Kidney (tissue), 14 donors: ENCODE results near the gene PCYOX1L. TPM values are rescaled to one million over a fixed set of nuclear protein-coding genes. Genes with fewer than 3 reads are reported as not detected.

Experiments
- DNase-seq, 5 donors: peaks; one replicate each; pipeline ENCODE4 v3.0.0-alpha.2; 2013 to 2020
- FAIRE-seq: peaks from 2 replicates; lab custom pipeline; 2012; peaks lifted over from hg19 to GRCh38; lab: Jason Lieb, UNC
- H3K27ac ChIP-seq, 2 donors: one replicate each; pipeline ENCODE4 v1.7.0; 2013; ENCODE audit warnings: low read depth in 2 of 2, low read length in 2 of 2, inconsistent platforms in 1 of 2
- H3K27me3 ChIP-seq: one replicate; pipeline ENCODE4 v1.7.1; 2013; ENCODE audit warnings: low read length, inconsistent platforms; ENCODE audit not compliant: control insufficient read depth, insufficient read depth
- H3K36me3 ChIP-seq, 3 donors: one replicate each; pipeline versions ENCODE4 v1.7.0 to v1.7.1; 2013; ENCODE audit warnings: low read length in 3 of 3, control low read depth in 1 of 3, inconsistent platforms in 1 of 3; ENCODE audit not compliant: insufficient read depth in 3 of 3, control insufficient read depth in 2 of 3
- H3K4me1 ChIP-seq, 3 donors: one replicate each; pipeline versions ENCODE4 v1.7.0 to v1.7.1; 2013; ENCODE audit warnings: low read length in 3 of 3, inconsistent platforms in 1 of 3, low read depth in 1 of 3; ENCODE audit not compliant: control insufficient read depth in 2 of 3, insufficient read depth in 2 of 3
- H3K4me3 ChIP-seq, 3 donors: one replicate each; pipeline versions ENCODE4 v1.7.0 to v1.8.1; 2013; ENCODE audit warnings: low read length in 3 of 3, control low read depth in 1 of 3, inconsistent platforms in 1 of 3
- H3K9ac ChIP-seq, 3 donors: one replicate each; pipeline versions ENCODE4 v1.7.0 to v1.7.1; 2013; ENCODE audit warnings: low read length in 3 of 3, control low read depth in 1 of 3, inconsistent platforms in 1 of 3
- H3K9me3 ChIP-seq, 3 donors: one replicate each; pipeline versions ENCODE4 v1.7.0 to v1.7.1; 2013; ENCODE audit warnings: low read length in 3 of 3, control low read depth in 1 of 3, inconsistent platforms in 1 of 3; ENCODE audit not compliant: control insufficient read depth in 2 of 3, insufficient read depth in 1 of 3
- CTCF ChIP-seq: IDR thresholded peaks from 3 replicates; pipeline ENCODE4 v1.5.1; 2012; ENCODE audit warnings: mild to moderate bottlenecking, moderate library complexity, borderline replicate concordance; ENCODE audit not compliant: insufficient read depth; ENCODE audit errors: extremely low read depth
- intact Hi-C: fragments of 100-400 bp; cut with DNase I; formaldehyde crosslinking; loops from one replicate; pipeline ENCODE4 v1.11.1; 2022
- polyA plus RNA-seq: library from polyadenylated mRNA; stranded (reverse); fragments of 350-450 nt; fragmentation: Illumina TruSeq; extraction: RNeasy Lipid Tissue Mini Kit (QIAGEN cat#74804); gene quantifications from one replicate; pipeline ENCODE4 v1.2.3, GENCODE V29; 2014; ENCODE audit warnings: low read depth, low replicate concordance; ENCODE audit not compliant: insufficient read depth
- total RNA-seq: library from RNA; stranded (reverse); fragmentation: NEBNext Ultra II Directional; extraction: Animal tissue kit (Norgen Biotek cat#: 25700); gene quantifications from one replicate; pipeline ENCODE4 v1.2.1, GENCODE V29; 2021
- donor health status: control.
- donor health status: control.
- donor health status: control.
- donor health status: control.
- donor health status: control.
- donor health status: DM: yes; HTN: yes; CAD: no.
- donor health status: Normal renal cell carcinoma (clear cell type).

The PCYOX1L gene
- total and polyA plus RNA-seq, 2 donors from 2014 or later = 7.2 to 9.0 TPM

- no peak for FAIRE-seq
These were observed 13.6 kb downstream of the PCYOX1L start for GRCh38 chr5:149371296-149371962.

GRCh38 chr5:149372076-149372795 lies 14.4 kb downstream of the PCYOX1L start:
- intact Hi-C loops = loop anchor here (10.0 kb wide), 1 partner anchor 63 kb away; no protein-coding TSS in a partner anchor
- Histone ChIP-seq H3K4me1 (peaks cover 0 to 9% (median 0%) of the 10 kb centered on the region in 3 donors), H3K27ac (no peak overlapping the region), H3K36me3 (no peaks in the 10 kb centered on the region), H3K9ac (no peak overlapping the region), H3K4me3 (no peak overlapping the region), H3K9me3 (no peaks in the 10 kb centered on the region), H3K27me3 (no peaks in the 10 kb centered on the region)
- no peak for TF ChIP-seq CTCF
- no peak for DNase-seq
- FAIRE-seq = no peak

More at GRCh38 chr5:149371296-149371962, 13.6 kb downstream of the PCYOX1L start:
- no peaks in the 10 kb centered on the region for H3K36me3 ChIP-seq
- H3K4me1 ChIP-seq = peaks cover 0 to 10% (median 0%) of the 10 kb centered on the region in 3 donors
- no peak overlapping the region for H3K9ac ChIP-seq
- H3K4me3 ChIP-seq = no peak overlapping the region
- intact Hi-C loops = loop anchor here (10.0 kb wide), 1 partner anchor 63 kb away; no protein-coding TSS in a partner anchor
- DNase-seq = peak in 4 of 5 donors; percentile 64 to 76 (median 67)
- no peaks in the 10 kb centered on the region for H3K27me3 ChIP-seq
- peak; percentile 76 for TF ChIP-seq CTCF
- no peak overlapping the region for H3K27ac ChIP-seq
- H3K9me3 ChIP-seq = no peaks in the 10 kb centered on the region

GRCh38 chr5:149372932-149373331 lies 15.1 kb downstream of the PCYOX1L start:
- FAIRE-seq (no peak), DNase-seq (no peak)
- Histone ChIP-seq H3K4me3 (no peak overlapping the region), H3K36me3 (no peaks in the 10 kb centered on the region), H3K27me3 (no peaks in the 10 kb centered on the region), H3K9ac (no peak overlapping the region), H3K27ac (no peak overlapping the region), H3K9me3 (no peaks in the 10 kb centered on the region), H3K4me1 (peaks cover 0 to 4% (median 0%) of the 10 kb centered on the region in 3 donors)
- intact Hi-C loops = loop anchor here (10.0 kb wide), 1 partner anchor 62 kb away; no protein-coding TSS in a partner anchor
- no peak for TF ChIP-seq CTCF
